ENCODE results near the gene NHLRC1.

NHLRC1 gene

DNA sequence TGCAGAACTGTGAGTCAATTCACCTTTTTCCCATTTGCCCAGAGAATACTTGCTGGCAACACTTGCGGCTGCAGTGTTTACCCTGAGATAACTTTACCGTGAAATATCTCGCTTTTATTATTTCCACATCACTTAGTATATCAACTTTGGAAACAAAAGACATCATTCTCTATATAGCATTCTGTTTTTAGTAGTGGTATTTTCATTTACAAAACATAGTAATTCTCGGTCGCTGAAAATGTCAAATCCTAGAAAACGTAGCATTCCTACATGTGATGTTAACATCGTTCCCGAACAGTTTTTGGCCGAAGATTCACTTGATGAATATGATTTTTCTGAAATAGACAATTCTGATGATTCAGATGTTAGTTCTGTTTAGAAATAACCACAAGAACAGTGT is 52.0 kb downstream of the NHLRC1 start:
- TF ChIP-seq, protein P1, sequence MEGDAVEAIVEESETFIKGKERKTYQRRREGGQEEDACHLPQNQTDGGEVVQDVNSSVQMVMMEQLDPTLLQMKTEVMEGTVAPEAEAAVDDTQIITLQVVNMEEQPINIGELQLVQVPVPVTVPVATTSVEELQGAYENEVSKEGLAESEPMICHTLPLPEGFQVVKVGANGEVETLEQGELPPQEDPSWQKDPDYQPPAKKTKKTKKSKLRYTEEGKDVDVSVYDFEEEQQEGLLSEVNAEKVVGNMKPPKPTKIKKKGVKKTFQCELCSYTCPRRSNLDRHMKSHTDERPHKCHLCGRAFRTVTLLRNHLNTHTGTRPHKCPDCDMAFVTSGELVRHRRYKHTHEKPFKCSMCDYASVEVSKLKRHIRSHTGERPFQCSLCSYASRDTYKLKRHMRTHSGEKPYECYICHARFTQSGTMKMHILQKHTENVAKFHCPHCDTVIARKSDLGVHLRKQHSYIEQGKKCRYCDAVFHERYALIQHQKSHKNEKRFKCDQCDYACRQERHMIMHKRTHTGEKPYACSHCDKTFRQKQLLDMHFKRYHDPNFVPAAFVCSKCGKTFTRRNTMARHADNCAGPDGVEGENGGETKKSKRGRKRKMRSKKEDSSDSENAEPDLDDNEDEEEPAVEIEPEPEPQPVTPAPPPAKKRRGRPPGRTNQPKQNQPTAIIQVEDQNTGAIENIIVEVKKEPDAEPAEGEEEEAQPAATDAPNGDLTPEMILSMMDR (IDR thresholded peaks at IDR 0.05; ENCODE audit: insufficient read depth, low read length, poor library complexity, severe bottlenecking), result no peak
- DNase-seq (ENCODE audit: extremely low read depth, insufficient read length), result no peak
- Histone ChIP-seq H3K4me3 (replicated peaks; ENCODE audit: low read depth, low read length) (no peak overlapping the region), H3K27me3 (replicated peaks; ENCODE audit: control insufficient read depth, insufficient read depth, low read length) (no peaks in the 10 kb centered on the region), H3K36me3 (ENCODE audit: control insufficient read depth, insufficient read depth, low read length) (no peaks in the 10 kb centered on the region)

Measured in GM06990 (cell line).